SKM-1 treated with dmso at 0.1 percent for 144 hours (cell line): ENCODE data around the gene CAPZB.

Experiments
- DNase-seq: peaks from one replicate; lab custom pipeline; 2025; ENCODE audit not compliant: unreplicated experiment; lab: John Stamatoyannopoulos, UW

Gene CAPZB

DNA sequence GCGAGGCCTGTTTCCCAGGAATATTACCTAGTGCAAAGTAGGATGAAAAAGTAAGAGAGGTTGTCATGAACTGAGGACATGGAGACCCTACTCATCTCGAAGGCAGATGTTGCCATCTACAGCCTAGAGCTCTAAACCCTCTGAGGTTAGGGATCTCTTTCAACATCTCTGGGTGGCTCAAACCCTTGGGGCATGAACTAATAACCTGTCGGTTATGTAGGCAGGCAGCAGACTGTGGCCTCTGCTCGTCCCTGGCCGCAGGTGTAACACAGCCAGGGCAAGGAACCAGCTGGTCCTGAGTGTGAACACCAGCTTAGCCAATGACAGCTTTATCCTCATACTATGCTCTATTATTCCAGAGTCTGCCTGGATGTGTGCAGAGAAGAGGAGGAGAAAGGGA, 13.2 kb downstream of the CAPZB start:
- DNase-seq, result peak; percentile 43

DNA sequence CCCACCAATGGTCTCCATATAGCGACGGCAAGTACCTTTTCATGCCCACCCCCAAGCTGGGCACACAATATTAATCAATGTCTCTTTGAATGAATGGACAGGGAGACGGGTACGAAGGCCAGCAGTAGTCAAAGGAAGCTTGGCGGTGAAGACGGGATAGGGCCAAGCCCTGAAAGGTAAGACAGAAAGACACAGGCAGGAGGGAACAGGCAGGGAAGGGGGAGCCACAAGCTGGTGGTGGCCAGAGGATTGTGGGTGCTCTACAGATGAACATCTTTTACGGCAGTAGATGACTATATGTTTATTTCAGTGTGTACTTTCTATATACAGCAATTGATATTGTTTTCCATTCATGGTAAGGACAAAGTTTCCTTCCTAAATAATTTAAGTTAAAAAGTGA, 16.3 kb downstream of the CAPZB start:
- no peak for DNase-seq

DNA sequence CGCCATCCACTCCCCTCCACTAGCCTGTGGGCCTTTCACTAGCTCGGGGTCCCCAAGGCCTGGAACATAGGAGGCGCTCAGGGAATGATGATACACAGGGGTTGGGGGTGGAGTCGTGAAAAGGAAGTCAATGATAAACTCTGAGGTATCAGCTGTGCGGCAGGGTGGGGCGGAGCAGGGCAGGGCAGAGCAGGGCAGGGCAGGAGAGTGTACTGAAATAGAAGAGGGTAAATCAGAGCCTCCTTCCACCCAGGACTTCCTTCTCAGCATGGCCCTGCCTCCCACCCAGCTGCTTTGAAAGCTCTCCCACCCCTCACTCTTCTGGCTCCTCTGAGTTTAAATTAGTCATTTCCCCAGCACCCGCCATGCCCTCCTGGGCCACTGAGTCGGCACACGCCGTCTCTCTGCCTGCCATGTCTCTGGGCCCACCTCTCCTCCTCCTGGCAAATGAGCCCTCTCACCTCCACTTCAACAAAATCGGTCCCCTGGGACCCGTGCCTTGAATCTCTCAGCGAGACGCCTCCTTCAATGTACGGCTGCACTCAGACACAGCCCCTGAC, 16.9 kb downstream of the CAPZB start:
- no peak for DNase-seq

DNA sequence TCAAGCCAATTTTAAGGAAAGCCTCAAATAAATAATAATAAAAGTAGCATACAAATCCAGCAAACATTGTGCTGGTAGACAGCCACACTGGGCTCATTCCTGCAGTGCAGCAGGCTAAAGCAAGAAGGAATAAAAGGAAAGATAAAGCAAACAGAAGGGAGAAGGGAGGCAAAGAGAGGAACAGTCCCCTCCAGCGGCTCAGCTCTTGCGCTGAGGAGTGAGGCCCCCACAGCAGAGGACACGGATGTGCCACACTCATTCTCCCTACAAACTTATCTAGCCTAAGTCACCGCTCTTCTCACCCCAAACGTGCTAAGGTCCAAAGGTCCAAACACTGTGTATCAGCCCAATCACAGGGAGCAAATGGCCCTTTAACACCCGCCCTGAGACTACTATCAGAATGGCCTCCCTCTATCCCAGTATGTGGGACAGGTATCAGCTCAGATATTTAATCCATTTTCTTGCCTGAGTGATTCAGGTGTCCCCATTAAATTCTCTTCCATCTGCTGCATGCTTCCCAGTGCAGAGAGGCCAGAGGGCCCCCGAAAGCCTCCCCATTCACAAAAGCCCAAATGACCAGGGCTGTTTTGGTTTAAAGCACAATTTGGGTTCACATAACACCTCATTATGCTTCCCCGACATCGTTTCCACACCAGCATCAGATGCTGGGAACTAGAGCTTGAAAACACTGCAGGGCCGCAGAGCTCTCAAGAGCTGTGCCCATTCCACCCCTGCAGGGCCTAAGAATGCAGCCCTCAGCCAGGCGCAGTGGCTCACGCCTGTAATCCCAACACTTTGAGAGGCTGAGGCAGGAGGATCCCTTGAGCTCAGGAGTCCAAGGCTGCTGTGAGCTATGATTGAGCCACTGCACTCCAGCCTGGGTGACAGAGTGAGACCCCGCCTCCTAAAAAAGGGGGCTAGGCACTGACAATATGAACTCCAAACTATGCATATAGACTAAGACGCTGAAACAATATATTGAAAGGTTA, 17.8 kb downstream of the CAPZB start:
- DNase-seq, result no peak

DNA sequence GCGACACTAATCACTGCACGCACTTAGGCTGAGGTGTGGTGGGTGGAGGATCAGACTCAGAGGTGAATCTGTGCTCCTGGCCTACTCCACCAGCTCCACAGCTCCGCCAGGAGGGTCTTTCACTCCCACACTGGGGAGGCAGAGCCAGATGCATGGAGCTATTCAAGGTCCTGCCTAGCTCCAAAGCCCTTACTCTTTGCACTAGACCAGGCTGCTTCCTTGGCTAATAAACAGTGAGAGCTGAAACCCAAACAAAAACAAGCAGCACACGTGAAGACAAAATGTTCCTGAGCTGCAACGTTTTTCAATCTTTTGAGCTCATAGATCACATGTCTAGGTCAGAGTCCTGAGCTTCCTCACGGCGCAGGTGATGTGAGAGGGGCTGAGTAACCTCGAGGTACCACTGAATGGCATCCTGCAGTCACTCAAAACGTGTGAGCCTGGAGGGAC, 19.2 kb downstream of the CAPZB start:
- DNase-seq, result no peak

DNA sequence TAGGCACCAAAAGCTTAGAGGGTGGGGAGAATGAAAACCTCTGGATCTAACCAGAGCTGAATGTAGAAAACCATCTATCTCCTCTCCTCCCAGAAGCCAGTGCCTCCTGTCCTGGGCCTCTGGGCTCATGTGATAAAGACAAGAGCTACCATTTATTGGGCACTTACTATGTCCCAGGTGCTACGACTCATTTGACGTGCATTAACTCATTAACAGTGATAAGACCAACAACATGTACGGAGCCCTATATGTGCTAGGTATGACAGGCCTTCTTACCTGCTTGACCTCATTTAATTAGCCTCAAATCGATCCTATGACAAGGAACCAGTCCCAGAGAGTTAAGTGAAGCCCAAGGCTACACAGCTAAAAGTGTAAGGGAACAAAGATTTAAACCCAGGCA, 19.7 kb downstream of the CAPZB start:
- DNase-seq, result no peak

DNA sequence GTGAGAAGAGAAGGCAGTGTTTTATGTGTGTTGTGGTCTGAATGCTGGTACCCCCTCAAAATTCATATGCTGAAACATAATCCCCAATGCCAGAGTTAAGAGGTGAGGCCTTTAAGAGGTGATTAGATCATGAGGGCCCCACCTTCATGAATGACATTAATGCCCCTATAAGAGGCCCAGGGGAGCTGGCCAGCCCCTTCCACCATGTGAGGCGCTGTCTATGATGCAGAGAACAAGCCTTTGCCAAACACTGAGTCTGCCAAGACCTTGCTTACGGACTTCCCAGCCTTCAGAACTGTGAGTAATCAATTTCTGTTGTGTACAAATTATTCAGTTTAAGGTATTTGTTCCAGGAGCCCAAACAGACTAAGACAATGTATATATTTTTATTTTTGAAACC, 20.2 kb downstream of the CAPZB start:
- DNase-seq, result no peak

DNA sequence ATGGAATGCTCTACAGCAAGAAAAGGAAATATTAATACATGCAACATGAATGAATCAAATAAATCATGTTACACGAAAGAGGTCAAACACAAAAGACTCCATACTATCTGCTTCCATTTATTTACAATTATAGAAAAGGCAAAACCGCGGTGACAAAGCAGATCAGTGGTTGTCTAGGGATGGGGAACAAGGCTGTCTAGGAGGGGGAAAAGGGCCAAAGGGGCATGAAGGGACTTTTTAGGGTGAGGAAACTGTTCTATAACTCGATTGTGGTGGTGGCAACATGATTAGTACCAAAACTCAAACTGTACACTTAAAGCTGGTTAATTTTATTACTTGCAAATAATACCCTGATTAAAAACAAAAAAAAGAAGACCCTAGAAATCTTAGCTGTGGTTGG, 20.6 kb downstream of the CAPZB start:
- DNase-seq, result no peak

DNA sequence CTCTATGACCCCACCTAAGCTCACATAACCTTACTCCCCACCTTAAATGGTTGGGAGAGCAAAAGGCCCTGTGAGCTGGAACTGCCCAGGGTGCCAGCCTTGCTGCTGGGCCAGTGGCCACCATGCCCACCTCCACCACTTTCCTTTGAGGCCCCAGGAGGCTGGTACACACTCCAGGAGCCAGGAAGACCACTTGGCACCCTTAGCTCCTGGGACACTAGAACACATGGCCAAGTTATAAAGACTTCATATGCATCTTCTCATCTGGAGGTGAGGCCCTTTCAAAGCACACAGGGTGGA, 21.9 kb downstream of the CAPZB start:
- no peak for DNase-seq

DNA sequence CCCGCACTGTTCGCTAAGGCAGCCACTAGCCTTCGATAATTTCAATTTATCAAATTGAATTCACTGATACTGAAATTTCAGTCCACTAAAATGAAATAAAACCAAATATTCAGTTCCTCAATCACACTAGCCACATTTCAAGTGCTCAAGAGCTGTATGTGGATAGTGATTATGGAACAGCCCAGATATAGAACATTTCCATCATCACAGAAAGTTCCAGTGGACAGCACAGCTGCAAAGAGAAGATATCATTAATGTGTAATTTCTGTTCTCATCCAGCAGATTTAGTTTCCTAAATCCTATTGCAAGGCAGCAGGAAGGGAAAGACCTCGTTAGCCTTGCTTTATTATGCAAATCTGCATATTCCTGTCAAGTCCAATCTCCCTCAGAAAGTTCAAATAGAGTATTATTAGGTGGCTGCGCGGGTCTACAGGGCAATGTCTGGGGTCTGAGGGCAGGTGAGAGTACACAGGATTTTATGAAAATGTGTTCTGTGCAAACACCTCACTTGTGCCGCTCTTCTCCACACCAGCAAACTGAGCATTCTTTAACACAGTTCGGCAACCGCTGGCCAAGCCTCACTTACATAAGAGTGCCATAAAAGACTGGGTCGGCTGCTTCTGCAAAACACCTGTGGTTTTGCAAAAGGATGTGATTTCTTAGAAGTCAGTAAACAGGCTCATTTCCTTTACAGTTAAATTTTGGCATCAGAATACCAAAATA, 22.4 kb downstream of the CAPZB start:
- no peak for DNase-seq

DNA sequence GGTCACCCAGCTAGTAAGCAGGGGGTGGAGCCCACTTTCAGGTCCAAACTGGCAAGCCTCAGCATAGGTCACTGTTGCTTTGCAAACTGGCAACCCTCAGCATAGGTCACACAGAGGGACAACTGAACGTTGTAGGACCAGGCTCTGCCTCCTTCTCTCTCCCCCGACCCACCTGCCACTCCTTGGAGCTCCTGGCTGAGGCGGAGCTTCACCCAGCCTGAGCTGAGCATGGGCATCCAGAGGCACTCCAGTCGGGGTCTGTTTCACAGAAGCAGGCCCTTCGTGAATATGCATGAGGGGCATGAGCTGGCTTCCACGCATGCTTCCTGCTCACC, 24.2 kb downstream of the CAPZB start:
- DNase-seq, result no peak

DNA sequence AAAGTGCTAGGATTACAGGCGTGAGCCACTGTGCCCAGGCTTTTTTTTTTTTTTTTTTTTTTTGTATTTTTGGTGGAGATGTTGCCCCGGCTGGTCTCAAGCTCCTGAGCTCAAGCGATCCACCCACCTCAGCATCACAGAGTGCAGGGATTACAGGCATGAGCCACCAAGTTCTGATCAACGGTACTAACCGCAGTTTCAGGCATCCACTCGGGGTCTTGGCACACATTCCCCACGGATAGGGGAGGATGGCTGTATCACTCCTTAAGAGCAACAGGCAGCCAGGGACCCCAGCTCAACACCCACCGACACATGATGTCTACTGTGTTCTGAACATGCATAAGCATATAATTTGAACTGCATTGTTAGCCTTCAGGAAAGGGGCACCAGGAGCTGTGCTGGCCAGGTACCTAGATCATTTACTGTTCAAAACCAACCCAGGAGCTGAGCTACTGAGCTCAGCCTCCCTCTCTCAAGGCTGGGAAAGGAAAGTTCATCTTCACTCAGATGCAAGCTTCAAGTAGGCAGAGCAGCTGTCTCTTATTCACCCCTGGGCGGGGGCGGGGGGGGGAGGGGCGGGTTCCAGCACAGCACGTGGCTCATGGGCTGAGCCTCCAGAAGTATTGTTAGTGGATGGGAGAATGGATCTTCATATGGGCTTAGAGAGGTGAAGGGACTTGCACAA, 24.7 kb downstream of the CAPZB start:
- no peak for DNase-seq

DNA sequence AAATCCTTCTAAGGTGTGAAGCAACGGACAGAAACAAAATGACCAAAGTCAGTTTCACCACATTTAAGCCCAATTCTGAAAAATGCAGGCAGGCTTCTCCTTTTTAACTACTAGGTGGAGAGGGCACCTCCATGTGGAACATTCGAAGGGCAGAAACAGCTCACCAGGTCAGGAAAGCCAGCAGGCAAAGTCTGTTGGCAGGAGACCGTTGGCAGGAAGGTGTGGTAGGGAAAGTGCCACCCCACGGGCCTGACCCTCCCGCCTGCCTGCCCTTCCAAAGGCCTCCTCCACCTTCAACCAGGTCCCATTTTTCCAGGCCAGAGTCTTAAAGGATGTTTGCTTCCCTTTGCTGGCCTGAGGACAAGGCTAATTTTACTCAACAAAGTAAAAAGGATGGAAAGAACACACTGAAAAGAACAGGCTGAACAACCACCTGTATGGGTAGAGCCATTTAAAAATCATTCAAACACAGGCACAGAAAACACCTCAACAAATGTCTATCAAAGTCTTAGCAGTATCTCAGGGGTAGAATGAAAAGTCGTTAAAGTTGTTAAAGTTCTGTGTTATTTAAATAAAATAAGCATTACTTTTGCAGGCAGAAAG, 26.4 kb downstream of the CAPZB start:
- no peak for DNase-seq

DNA sequence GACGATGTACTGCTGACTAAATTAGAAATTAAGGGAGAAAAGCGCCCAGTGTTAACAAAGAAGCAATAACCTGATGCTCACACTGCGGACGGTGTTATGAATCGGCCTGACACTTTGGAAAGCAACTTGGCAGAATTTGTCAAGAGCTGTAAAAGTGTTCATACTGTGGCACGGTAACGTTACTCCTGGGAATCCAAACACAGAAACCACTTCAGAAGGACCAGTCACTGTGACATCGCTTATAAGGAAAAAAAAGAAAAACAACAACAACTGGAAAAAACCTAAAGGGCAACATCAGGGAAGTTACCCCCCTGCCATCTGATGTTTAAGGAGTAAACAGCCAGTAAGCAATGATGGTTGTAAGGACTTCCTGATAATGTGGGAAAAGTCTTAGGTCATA, 27.7 kb downstream of the CAPZB start:
- DNase-seq, result no peak

DNA sequence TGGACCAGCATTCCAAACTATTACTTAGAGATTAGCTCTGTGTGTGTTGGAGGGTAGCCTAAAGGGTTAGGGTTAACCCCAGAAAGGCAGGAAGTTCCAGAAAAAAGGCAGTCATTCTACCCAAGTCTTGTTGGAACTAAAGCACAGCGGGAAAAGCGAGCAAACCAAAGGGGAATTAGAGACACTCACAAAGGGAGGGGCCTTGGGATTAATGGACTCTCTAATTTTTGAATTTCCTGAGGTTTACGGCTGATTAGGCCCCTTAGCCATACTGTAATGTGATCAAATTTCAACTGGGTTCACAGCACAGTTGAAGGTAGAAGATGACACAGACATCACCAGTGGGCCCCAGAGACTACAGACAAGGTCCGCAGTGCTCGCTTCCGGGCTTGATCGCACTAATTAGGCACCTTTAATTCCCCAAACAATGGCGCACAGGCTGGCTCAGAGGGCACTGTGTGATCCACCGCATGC, 28.3 kb downstream of the CAPZB start:
- no peak for DNase-seq

DNA sequence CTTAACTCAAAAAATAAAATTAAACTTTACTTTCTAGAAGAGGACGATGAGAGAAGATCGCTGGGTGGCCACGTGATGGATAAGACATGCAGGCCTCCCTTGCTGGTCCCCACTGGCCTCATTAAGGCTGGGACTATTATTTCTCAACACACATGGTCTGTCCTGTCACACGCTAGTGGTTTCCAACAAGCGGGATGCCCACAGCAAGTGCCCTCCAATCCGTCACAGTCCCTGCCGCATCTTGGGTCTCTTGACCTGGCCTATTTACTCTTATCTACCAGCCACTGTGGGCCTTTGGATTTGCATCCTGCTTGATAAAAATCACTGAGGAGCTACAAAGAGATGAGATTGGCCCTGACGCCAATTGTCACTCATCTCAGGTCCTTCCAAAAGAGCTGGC, 30.0 kb downstream of the CAPZB start:
- no peak for DNase-seq

DNA sequence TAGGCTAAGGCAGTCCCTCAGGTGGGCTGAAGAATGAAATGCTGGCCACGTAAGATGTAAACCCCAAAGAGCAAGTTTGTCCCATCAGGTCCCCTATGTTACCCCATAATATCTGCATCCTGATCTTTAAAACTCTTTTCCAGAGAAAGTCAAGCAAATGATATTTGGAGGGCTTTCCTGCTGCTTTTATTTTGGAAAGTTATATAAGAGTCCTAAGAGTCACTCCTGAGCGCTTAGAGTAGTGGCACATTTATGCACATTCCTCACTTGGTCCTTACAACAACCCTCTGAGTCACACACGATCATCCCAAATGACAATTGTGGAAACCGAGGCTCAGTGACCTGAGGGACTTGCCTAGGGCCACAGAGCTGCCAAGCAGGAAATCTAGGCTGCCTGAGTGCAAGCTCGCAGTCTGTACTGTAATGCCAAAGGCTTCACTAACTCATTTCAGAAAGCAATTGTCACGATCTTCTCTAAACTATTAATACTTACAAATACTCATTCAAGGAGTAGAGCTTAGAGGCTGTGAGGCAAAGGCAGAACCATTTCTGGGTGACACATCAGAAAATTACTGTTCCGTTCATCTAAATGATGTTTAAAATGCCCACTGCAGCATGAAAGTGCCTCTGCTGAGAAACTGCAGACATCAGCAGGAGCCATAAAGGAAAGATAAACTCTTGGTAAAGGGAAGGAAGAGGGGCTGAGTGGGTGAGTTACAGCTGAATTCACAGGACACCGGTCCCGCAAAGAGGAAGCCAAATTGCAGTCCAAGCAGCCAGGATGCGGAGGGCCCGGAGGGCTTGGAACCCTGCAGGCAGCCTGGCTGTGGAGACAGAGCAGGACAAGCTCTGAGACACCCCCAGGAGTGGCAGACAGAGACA, 30.8 kb downstream of the CAPZB start:
- DNase-seq, result no peak

DNA sequence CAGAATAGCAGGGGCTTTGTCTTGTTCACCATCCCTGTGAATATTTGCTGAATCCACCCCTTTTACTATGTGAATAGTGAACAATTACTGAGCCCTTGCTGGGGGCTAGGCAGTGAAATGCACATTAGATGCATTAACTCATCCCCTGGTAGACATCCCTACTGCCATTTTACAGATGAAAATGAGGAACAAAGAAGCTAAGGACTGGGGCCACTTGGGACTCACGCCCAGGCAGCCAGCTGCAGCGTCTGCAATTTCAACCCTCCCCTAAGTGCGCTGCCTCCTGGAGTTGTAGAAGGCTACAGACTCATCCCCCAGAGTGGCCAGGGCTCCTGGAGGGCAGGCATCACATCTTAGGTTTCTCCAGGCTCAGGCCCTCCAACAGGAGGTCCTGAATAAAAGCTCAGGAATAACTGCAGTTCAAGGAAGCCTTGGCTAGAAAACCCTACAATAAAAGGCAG, 31.6 kb downstream of the CAPZB start:
- peak; percentile 16 for DNase-seq

DNA sequence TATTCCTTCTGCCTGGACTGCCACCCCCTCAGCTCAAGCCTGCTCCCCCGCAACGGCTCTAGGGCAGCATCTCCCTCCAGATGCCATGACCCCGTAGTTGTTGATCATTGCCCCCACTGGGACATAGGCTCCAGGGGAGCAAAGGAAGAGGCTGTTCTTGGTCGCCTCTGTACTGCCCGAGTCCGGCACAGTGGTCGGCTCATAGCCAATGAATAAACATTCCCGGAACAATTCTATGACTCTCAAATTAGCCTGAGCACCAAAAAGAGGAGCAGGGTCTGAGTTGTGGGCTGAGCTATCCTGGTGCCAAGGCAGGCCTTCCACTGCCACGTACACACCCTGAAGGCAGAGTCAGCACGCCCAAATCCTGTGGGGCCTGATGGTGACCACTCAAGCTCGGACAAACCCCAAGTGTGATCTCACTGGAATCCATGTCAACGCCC, 33.1 kb downstream of the CAPZB start:
- DNase-seq, result no peak
